K562 (cell line): ENCODE measurements around the gene RAD54L. TPM values are rescaled to one million over a fixed set of nuclear protein-coding genes. Genes with fewer than 3 reads are reported as not detected.

Experiments used
- AFF1 ChIP-seq, 2 experiments: fragments of 450-650 bp; IDR thresholded peaks; 2 replicates each; pipeline ENCODE4 v1.6.1; 2018; ENCODE audit warnings: mild to moderate bottlenecking in 2 of 2, low read depth in 1 of 2; ENCODE audit not compliant: partially characterized antibody in 2 of 2
- JUND ChIP-seq, 2 experiments: IDR thresholded peaks; 2 replicates in 1 of 2; 3 replicates in 1 of 2; pipeline ENCODE4 v1.6.1; 2011; ENCODE audit warnings: borderline replicate concordance in 2 of 2, low read depth in 2 of 2, low read length in 2 of 2, improper control_type of control experiment in 1 of 2, missing biosample characterization in 1 of 2, missing genetic modification characterization in 1 of 2, missing genetic modification reagents in 1 of 2
- MTF1 ChIP-seq: fragments of 250-450 bp; sonication (Bioruptor Pico); IDR thresholded peaks from 2 replicates; pipeline ENCODE4 v1.9.0; 2021; ENCODE audit warnings: moderate library complexity, mild to moderate bottlenecking, inconsistent platforms, borderline replicate concordance
- SFPQ ChIP-seq: fragments of 200-400 bp; formaldehyde crosslinking; IDR thresholded peaks from 2 replicates; pipeline ENCODE4 v1.6.1; 2017; ENCODE audit warnings: mild to moderate bottlenecking, low read depth, low read length, moderate library complexity
- ZNF592 ChIP-seq: fragments of 450-650 bp; IDR thresholded peaks from 2 replicates; pipeline ENCODE4 v1.6.1; 2017; ENCODE audit warnings: antibody characterized with exemption, mild to moderate bottlenecking
- polyA plus RNA-seq, 8 experiments: library from polyadenylated mRNA; depleted of rRNA in 4 of 8; stranded (reverse) in 5 of 8; unstranded in 3 of 8; fragments of >200 nt; fragmentation: Nextera tagmentation in 2 of 8; fragmentation: Illumina TruSeq in 1 of 8; extraction: Ambion mirVana in 2 of 8; extraction: Trizol in 1 of 8; gene quantifications; 2 replicates each; pipeline versions ENCODE4 v1.2.1 to v1.2.3, GENCODE V29; 2011 to 2014; ENCODE audit warnings: inconsistent platforms in 1 of 8, missing spikeins in 1 of 8
- total RNA-seq, 7 experiments: library from RNA; depleted of rRNA in 6 of 7; stranded (reverse); fragments of >200 nt in 6 of 7; fragmentation: Illumina TruSeq in 2 of 7; extraction: Trizol in 2 of 7; gene quantifications; 2 replicates each; pipeline versions ENCODE4 v1.2.1 to v1.2.3, GENCODE V29; 2011 to 2021; ENCODE audit warnings: low replicate concordance in 1 of 7

RAD54L gene
- total and polyA plus RNA-seq, 9 of the 15 experiments (the other 6 are each of a cell fraction or from before 2014, with no cell fraction given): 17.9 to 92.3 (median 37.5) TPM

GRCh38 chr1:46301808-46302640 is 54.5 kb downstream of the RAD54L start (continued):
- TF ChIP-seq JUND (IDR thresholded peaks at IDR 0.05; ENCODE audit: borderline replicate concordance, low read depth, low read length) (0 out of 2 replicates have a peak, but pooled peaks have one; percentile 3), JUND (tag; IDR thresholded peaks at IDR 0.05; ENCODE audit: borderline replicate concordance, low read depth, low read length) (no peak; the same call in 2 of the 3 replicates), ZNF592 (peak; percentile 50; the same call in 1 of the 2 replicates), SFPQ (no peak), AFF1 (IDR thresholded peaks at IDR 0.05; ENCODE audit: low read depth in 1 of 2, partially characterized antibody in 2 of 2) (peak in 1 of 2 experiments; percentile 31), MTF1 (CRISPR knock-in tag) (no peak)
